ENCODE measurements around the gene CLGN.

- TF ChIP-seq CTCF (IDR thresholded peaks at IDR 0.05) (no peak), POLR2AphosphoS5 (IDR thresholded peaks at IDR 0.05; ENCODE audit: insufficient read depth in 1 of 2, low read depth in 1 of 2) (no peak), POLR2A (IDR thresholded peaks at IDR 0.05) (no peak)
Measured at GRCh38 chr4:140439644-140440142, 12.2 kb upstream of the CLGN start.

All from vagina (tissue), 2 donors.